Ishikawa (cell line): ENCODE measurements around the gene PRSS33.

Experiments
- CEBPB ChIP-seq: IDR thresholded peaks from 2 replicates; pipeline ENCODE4 v1.6.1; 2012
- EP300 ChIP-seq: IDR thresholded peaks from 2 replicates; pipeline ENCODE4 v1.6.1; 2012; ENCODE audit warnings: borderline replicate concordance
- REST ChIP-seq: IDR thresholded peaks from 2 replicates; pipeline ENCODE4 v1.6.1; 2012; ENCODE audit warnings: low read depth, mild to moderate bottlenecking
- TCF12 ChIP-seq: IDR thresholded peaks from 2 replicates; pipeline ENCODE4 v1.6.1; 2012; ENCODE audit warnings: low read depth

GRCh38 chr16:2783581-2784357 lies 3.6 kb downstream of the PRSS33 start:
- TF ChIP-seq REST = no peak
- TF ChIP-seq EP300 = no peak
- TF ChIP-seq TCF12 = no peak
- no peak for TF ChIP-seq CEBPB
